Endothelial cell of umbilical vein (primary cell): ENCODE measurements around the gene ARFGAP3. TPM values are rescaled to one million over a fixed set of nuclear protein-coding genes. Genes with fewer than 3 reads are reported as not detected.

ENCODE experiments used
- BruUV-seq: library from RNA; stranded (reverse); fragments of 400-500 nt; replicated peaks from 2 replicates; lab custom pipeline; 2021; lab: Mats Ljungman, UMichigan
- CTCF ChIA-PET: fragments of 300-600, 350-600 bp; sonication (Branson Sonifier 250); formaldehyde crosslinking; loops from one replicate; lab custom pipeline; 2021; ENCODE audit warnings: antibody characterized with exemption, inconsistent platforms; lab: Charles Lee
- POLR2A ChIA-PET: fragments of 300-600, 350-600 bp; sonication (Branson Sonifier 250); formaldehyde crosslinking; loops from one replicate; lab custom pipeline; 2021; ENCODE audit warnings: antibody characterized with exemption, inconsistent platforms; lab: Charles Lee
- DNase-seq: peaks from one replicate; pipeline ENCODE4 v3.0.0-alpha.2; 2011; ENCODE audit warnings: low read depth, low spot score
- FAIRE-seq: peaks from 2 replicates; lab custom pipeline; 2011; peaks lifted over from hg19 to GRCh38; lab: Jason Lieb, UNC
- H2AFZ ChIP-seq: 2 replicates; pipeline ENCODE4 v1.6.0; 2012; ENCODE audit warnings: low read depth, low read length, control low read depth, inconsistent platforms
- H3K27ac ChIP-seq: 2 replicates; pipeline ENCODE4 v1.5.1; 2011; ENCODE audit warnings: low read depth, mild to moderate bottlenecking, control low read depth, low read length, moderate library complexity; ENCODE audit not compliant: insufficient read depth
- H3K27me3 ChIP-seq, 2 experiments: 2 replicates each; pipeline versions ENCODE4 v1.6.0 to v1.6.1; 2011; ENCODE audit warnings: low read length in 2 of 2, mixed read lengths in 1 of 2; ENCODE audit not compliant: control insufficient read depth in 2 of 2, insufficient read depth in 2 of 2
- H3K36me3 ChIP-seq, 2 experiments: 2 replicates in 1 of 2; 3 replicates in 1 of 2; pipeline ENCODE4 v1.5.1; 2011; ENCODE audit warnings: low read length in 2 of 2, mild to moderate bottlenecking in 1 of 2, moderate library complexity in 1 of 2; ENCODE audit not compliant: control insufficient read depth in 2 of 2, insufficient read depth in 2 of 2; ENCODE audit errors: extremely low read depth in 1 of 2
- H3K4me1 ChIP-seq: 3 replicates; pipeline ENCODE4 v1.5.1; 2011; ENCODE audit warnings: mild to moderate bottlenecking, low read length; ENCODE audit not compliant: control insufficient read depth, insufficient read depth; ENCODE audit errors: extremely low read depth
- H3K4me2 ChIP-seq: 2 replicates; pipeline ENCODE4 v1.6.1; 2011; ENCODE audit warnings: low read length, control low read depth, mixed read lengths; ENCODE audit not compliant: insufficient read depth
- H3K4me3 ChIP-seq, 3 experiments: fragments of 200-600 bp in 1 of 3; sonication (generic), shearing (Covaris generic) in 1 of 3; replicated peaks in 1 of 3; 2 replicates each; pipeline ENCODE4 v1.5.1; 2011 to 2016; ENCODE audit warnings: control low read depth in 3 of 3, low read length in 3 of 3, mild to moderate bottlenecking in 2 of 3, inconsistent platforms in 1 of 3, low read depth in 1 of 3, moderate library complexity in 1 of 3; ENCODE audit not compliant: insufficient read depth in 1 of 3
- H3K79me2 ChIP-seq: 2 replicates; pipeline ENCODE4 v1.6.0; 2012; ENCODE audit warnings: low read length, inconsistent platforms; ENCODE audit not compliant: control insufficient read depth, insufficient read depth
- H3K9ac ChIP-seq: replicated peaks from 2 replicates; pipeline ENCODE3; 2011; ENCODE audit warnings: low read length, control low read depth; ENCODE audit not compliant: insufficient read depth; ENCODE audit errors: extremely low read depth
- H3K9me1 ChIP-seq: replicated peaks from 3 replicates; pipeline ENCODE4 v1.6.0; 2011; ENCODE audit warnings: mild to moderate bottlenecking, low read length; ENCODE audit not compliant: control insufficient read depth, insufficient read depth; ENCODE audit errors: extremely low read depth
- H3K9me3 ChIP-seq: replicated peaks from 2 replicates; pipeline ENCODE4 v1.5.1; 2012; ENCODE audit warnings: low read length, inconsistent platforms; ENCODE audit not compliant: control insufficient read depth, insufficient read depth
- H4K20me1 ChIP-seq: replicated peaks from 2 replicates; pipeline ENCODE3; 2011; ENCODE audit warnings: mild to moderate bottlenecking, low read length; ENCODE audit not compliant: control insufficient read depth, insufficient read depth; ENCODE audit errors: extremely low read depth
- CTCF ChIP-seq, 2 donors: IDR thresholded peaks; 1 replicate in 1 of 2; 2 replicates in 1 of 2; pipeline ENCODE4 v1.5.1; 2011; ENCODE audit warnings: low read length in 2 of 2, mild to moderate bottlenecking in 2 of 2, moderate library complexity in 2 of 2, control low read depth in 1 of 2, inconsistent platforms in 1 of 2, low read depth in 1 of 2; ENCODE audit not compliant: insufficient read depth in 1 of 2; ENCODE audit errors: extremely low read depth in 1 of 2
- EZH2 ChIP-seq: IDR thresholded peaks from 2 replicates; pipeline ENCODE4 v1.6.1; 2012; ENCODE audit warnings: borderline replicate concordance, low read depth, mild to moderate bottlenecking, moderate library complexity, low read length, inconsistent platforms; ENCODE audit not compliant: severe bottlenecking
- FOS ChIP-seq: IDR thresholded peaks from 2 replicates; pipeline ENCODE4 v1.6.1; 2011; ENCODE audit warnings: mild to moderate bottlenecking, low read length, moderate library complexity, borderline replicate concordance; ENCODE audit not compliant: insufficient read depth
- GATA2 ChIP-seq: IDR thresholded peaks from 2 replicates; pipeline ENCODE4 v1.7.0; 2011; ENCODE audit warnings: low read depth, mild to moderate bottlenecking, moderate library complexity, mixed read lengths, low read length; ENCODE audit not compliant: insufficient read length, insufficient read depth
- JUN ChIP-seq: IDR thresholded peaks from 2 replicates; pipeline ENCODE4 v1.6.1; 2011; ENCODE audit warnings: borderline replicate concordance, low read depth; ENCODE audit not compliant: insufficient read length, insufficient read depth
- MAX ChIP-seq: IDR thresholded peaks from 2 replicates; pipeline ENCODE4 v1.6.1; 2011; ENCODE audit not compliant: insufficient read depth, insufficient read length
- MYC ChIP-seq: IDR thresholded peaks from one replicate; pipeline ENCODE4 v1.6.1; 2011; ENCODE audit warnings: mild to moderate bottlenecking, low read depth, low read length
- POLR2A ChIP-seq: IDR thresholded peaks from 2 replicates; pipeline ENCODE4 v1.6.1; 2012; ENCODE audit warnings: low read depth, mild to moderate bottlenecking, control low read depth, low read length
- POLR2AphosphoS5 ChIP-seq: IDR thresholded peaks from 2 replicates; pipeline ENCODE4 v1.6.1; 2012; ENCODE audit warnings: low read depth, mild to moderate bottlenecking, control low read depth, low read length, moderate library complexity; ENCODE audit not compliant: insufficient read depth
- dilution Hi-C: fragments of 300-500 bp; cut with MboI; formaldehyde crosslinking; loops from one replicate; pipeline ENCODE4 v1.15.0; 2019; ENCODE audit warnings: low sequenced_read_pairs; ENCODE audit not compliant: extremely low pct_ligation_motif_present
- intact Hi-C: fragments of 100-400 bp; cut with micrococcal nuclease; formaldehyde crosslinking; loops from one replicate; pipeline ENCODE4 v1.10.0; 2022
- polyA plus RNA-seq, 4 experiments: library from polyadenylated mRNA; depleted of rRNA in 3 of 4; stranded (reverse) in 3 of 4; unstranded in 1 of 4; fragments of >200 nt; gene quantifications; 2 replicates each; pipeline versions ENCODE4 v1.2.1 to v1.2.3, GENCODE V29; 2011 to 2012; ENCODE audit warnings: missing spikeins in 1 of 4
- total RNA-seq: library from RNA; stranded (reverse); gene quantifications from 2 replicates; pipeline ENCODE4 v1.2.3, GENCODE V29; 2021

ARFGAP3 gene
- total and polyA plus RNA-seq, 2 donors (not counting 3 experiments of a cell fraction or from before 2014, with no cell fraction given) = 29.1 to 33.4 TPM

- Histone ChIP-seq H3K9me3 (no peaks in the 10 kb centered on the region), H4K20me1 (no peaks in the 10 kb centered on the region), H3K4me2 (no peak overlapping the region), H3K36me3 (peaks cover 0 to 18% of the 10 kb centered on the region in 2 experiments), H3K9ac (no peak overlapping the region), H2AFZ (no peak overlapping the region), H3K4me3 (no peak overlapping the region), H3K79me2 (no peaks in the 10 kb centered on the region), H3K27me3 (no peaks in the 10 kb centered on the region), H3K27ac (no peak overlapping the region), H3K4me1 (peaks cover 16% of the 10 kb centered on the region), H3K9me1 (no peaks in the 10 kb centered on the region)
- intact Hi-C loops = no loop called here
- dilution Hi-C loops = no loop called here
- ChIA-PET POLR2A (no interaction called here), CTCF (interaction anchor here (1.0 to 1.5 kb wide), 2 partner anchors 20 kb away, joined by 3 read pairs; no protein-coding TSS in a partner anchor)
- DNase-seq (no peak), FAIRE-seq (no peak)
- BruUV-seq = no TSS peak
- no peak for TF ChIP-seq POLR2A
- no peak for TF ChIP-seq CTCF (IDR thresholded peaks at IDR 0.05; ENCODE audit: extremely low read depth in 1 of 2, insufficient read depth in 1 of 2, low read depth in 1 of 2, low read length in 2 of 2)
- no peak for TF ChIP-seq GATA2
- no peak for TF ChIP-seq JUN
- no peak for TF ChIP-seq MAX
- no peak for TF ChIP-seq EZH2
- TF ChIP-seq FOS = no peak
- no peak for TF ChIP-seq MYC
- TF ChIP-seq POLR2AphosphoS5 = no peak
Measured at GRCh38 chr22:42800451-42801251, 56.4 kb downstream of the ARFGAP3 start.
